Neural progenitor cell (in vitro differentiated cells): ENCODE data around the gene LRRC47.

Source experiments
- CTCF ChIP-seq: fragments of 200-600 bp; sonication (generic); IDR thresholded peaks from 2 replicates; pipeline ENCODE4 v1.5.1; 2017; ENCODE audit warnings: antibody characterized with exemption, mild to moderate bottlenecking
- EZH2 ChIP-seq: fragments of 200-600 bp; sonication (generic); IDR thresholded peaks from 2 replicates; pipeline ENCODE4 v1.6.1; 2017; ENCODE audit warnings: antibody characterized with exemption, mild to moderate bottlenecking, moderate library complexity
- EZH2phosphoT487 ChIP-seq: fragments of 200-600 bp; sonication (generic); IDR thresholded peaks from 2 replicates; pipeline ENCODE4 v1.6.1; 2017; ENCODE audit warnings: antibody characterized with exemption

GRCh38 chr1:3807769-3808168, 11.5 kb upstream of the LRRC47 start:
- no peak for TF ChIP-seq CTCF
- no peak for TF ChIP-seq EZH2
- TF ChIP-seq EZH2phosphoT487 = no peak
